Left kidney (tissue), 2 donors: Measurements from ENCODE around the gene SHISA7. TPM values are rescaled to one million over a fixed set of nuclear protein-coding genes. Genes with fewer than 3 reads are reported as not detected.

ENCODE experiments used
- DNase-seq: peaks from one replicate; pipeline ENCODE4 v3.0.0-alpha.2; 2013
- polyA plus RNA-seq: library from polyadenylated mRNA; unstranded; fragments of 120-200 nt; gene quantifications from one replicate; pipeline ENCODE4 v1.2.1, GENCODE V29; 2013; ENCODE audit not compliant: insufficient read length

SHISA7 gene
- polyA plus RNA-seq, 1 donor, result 0.20 TPM

- DNase-seq, result no peak
Observed at GRCh38 chr19:55482156-55482961, 39.3 kb upstream of the SHISA7 start.

DNA sequence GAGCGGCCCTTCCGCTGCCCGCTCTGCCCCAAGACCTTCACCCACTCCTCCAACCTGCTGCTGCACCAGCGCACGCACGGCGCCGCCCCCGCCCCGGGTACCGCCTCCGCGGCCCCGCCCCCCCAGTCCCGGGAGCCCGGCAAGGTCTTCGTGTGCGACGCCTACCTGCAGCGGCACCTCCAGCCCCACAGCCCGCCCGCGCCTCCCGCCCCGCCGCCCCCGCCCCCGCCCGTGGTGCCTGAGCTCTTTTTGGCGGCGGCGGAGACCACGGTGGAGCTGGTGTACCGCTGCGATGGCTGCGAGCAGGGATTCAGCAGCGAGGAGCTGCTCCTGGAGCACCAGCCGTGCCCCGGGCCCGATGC is 38.7 kb upstream of the SHISA7 start:
- no peak for DNase-seq

DNA sequence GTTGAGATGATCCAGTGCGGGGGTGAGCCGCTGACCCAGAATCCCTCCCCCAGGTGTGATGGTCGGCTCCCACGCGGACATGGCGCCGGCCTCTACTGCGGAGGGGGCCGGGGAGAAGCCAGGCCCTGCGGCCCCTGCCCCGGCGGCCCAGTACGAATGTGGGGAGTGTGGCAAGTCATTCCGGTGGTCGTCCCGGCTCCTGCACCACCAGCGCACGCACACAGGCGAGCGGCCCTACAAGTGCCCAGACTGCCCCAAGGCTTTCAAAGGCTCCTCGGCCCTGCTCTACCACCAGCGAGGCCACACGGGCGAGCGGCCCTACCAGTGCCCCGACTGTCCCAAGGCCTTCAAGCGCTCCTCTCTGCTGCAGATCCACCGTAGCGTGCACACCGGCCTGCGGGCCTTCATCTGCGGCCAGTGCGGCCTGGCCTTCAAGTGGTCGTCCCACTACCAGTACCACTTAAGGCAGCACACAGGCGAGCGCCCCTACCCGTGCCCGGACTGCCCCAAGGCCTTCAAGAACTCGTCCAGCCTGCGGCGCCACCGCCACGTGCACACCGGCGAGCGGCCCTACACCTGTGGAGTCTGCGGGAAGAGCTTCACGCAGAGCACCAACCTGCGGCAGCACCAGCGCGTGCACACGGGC is 38.2 kb upstream of the SHISA7 start:
- DNase-seq, result no peak

- DNase-seq, result no peak
Observed at GRCh38 chr19:55479451-55480230, 36.5 kb upstream of the SHISA7 start.

- DNase-seq, result no peak
Observed at GRCh38 chr19:55479045-55479444, 35.9 kb upstream of the SHISA7 start.

GRCh38 chr19:55478364-55478763 is 35.3 kb upstream of the SHISA7 start:
- DNase-seq, result no peak

DNA sequence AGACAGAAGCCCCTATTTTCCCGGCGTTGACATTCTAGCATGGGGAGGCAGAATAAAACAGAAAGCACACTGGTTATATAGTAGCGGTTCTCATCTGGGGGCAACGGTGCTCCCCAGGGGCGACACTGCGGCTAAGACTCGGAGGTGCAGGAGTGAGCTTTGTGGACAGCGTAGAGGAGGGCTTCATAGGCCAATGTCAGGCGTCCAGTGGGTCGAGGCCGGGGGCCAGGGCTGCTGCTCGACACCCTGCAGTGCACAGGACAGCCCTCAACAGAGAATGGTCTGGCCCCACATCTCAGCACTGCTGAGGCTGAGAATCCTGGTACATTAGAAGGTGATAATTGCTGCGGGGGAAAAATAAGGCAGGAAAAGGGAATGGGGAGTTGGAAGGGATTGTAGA is 34.8 kb upstream of the SHISA7 start:
- DNase-seq, result no peak

DNA sequence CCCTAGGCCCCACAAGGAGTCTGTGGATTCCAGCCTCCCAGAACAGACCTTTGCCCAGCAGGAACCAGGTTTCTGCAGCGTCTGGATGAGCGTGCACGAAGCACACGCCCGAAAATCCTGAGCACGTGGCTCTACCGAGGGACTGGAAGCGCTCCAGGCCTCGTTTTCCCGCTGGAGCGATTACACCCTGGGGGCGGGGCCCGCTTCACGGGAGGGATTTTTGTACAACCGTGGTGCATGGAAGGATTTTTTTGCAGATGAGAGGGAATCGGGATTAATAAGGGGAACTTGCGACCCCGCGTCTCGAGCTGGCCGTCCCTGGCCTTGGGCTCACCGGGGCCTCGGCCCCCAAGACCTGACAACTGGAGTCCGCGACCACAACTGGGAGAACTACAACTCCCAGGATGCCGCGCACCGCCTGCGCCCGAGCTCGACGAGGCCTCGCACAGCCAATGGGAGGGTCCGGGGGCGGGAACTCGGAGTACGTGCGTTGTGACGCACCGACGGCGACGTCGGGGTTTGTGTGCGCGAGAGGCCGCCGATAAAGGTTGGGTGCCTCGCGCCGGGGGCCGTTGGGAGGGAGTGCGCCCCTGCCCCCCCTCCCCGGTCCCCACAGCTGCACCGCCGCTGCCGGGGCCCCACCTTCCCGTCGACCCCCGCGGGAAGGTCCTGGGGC is 33.1 kb upstream of the SHISA7 start, which contains the start of gene ZNF628:
Gene ZNF628, plus strand, starts transcription at position 518 of the 676 bp plus-strand sequence. CDS start 3,294 bp downstream, outside the sequence.
- peak; percentile 98 for DNase-seq

GRCh38 chr19:55474269-55475265 is 31.5 kb upstream of the SHISA7 start:
- DNase-seq, result no peak

GRCh38 chr19:55473225-55474012 is 30.3 kb upstream of the SHISA7 start:
- no peak for DNase-seq

- no peak for DNase-seq
Observed at GRCh38 chr19:55472463-55472862, 29.4 kb upstream of the SHISA7 start.

- no peak for DNase-seq
Observed at GRCh38 chr19:55471266-55471665, 28.2 kb upstream of the SHISA7 start.

DNA sequence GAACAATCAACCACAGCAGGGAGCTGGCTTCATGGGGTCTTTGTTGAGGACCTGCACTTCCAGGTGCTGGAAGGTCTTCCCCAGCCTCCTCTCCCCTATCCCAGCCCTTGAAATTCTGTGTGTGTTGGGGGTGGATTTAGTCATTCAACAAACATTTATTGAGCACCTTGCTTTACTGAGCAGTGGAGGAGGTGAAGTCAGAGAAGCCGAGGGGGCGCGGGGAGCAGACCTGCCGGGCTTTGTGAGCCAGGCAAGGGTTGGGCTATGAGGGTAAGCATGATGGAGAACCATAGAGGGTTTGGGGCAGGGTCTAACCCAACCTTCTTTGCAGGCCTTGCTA is 24.9 kb upstream of the SHISA7 start:
- DNase-seq, result no peak

DNA sequence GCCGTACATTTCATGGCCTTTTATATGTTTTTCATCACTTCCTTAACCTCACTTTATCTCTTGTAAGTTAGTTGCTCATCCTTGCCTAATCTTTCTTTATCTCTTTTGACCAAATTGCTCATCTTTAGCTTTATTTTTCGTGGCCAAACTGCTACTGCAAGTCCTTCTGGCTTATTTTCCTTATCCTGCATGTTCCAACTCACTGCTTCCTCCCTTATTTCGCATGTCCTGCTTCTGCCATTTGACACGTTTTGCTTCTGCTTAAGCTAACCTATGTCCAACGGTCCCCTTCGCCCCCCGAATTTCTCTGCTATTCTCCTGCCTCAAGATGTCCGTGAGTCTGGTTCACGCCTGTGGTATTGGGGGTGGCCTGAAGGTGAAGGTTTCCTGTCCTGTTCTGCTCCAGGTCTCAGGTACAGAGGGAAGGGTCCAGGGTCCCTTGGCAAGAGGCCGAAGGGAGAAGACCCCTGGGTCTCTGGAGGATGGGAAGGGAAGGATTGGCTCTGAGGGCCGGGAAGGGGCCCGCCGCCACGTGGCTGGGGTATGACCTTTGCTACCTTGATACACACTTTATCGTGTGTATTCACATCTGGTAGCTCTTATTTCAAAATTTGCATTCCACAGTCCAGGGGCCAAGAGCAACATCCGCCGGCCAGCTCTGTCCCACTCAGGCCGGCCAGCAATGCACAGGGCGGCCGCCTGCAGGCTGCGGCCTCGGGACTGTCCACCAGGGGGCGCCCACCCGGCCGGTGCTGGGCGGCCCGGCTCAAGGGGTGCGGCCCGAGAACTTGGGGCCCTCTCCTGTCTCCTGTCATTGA is 24.3 kb upstream of the SHISA7 start:
- DNase-seq, result no peak

GRCh38 chr19:55466241-55466614 is 23.1 kb upstream of the SHISA7 start:
- no peak for DNase-seq

DNA sequence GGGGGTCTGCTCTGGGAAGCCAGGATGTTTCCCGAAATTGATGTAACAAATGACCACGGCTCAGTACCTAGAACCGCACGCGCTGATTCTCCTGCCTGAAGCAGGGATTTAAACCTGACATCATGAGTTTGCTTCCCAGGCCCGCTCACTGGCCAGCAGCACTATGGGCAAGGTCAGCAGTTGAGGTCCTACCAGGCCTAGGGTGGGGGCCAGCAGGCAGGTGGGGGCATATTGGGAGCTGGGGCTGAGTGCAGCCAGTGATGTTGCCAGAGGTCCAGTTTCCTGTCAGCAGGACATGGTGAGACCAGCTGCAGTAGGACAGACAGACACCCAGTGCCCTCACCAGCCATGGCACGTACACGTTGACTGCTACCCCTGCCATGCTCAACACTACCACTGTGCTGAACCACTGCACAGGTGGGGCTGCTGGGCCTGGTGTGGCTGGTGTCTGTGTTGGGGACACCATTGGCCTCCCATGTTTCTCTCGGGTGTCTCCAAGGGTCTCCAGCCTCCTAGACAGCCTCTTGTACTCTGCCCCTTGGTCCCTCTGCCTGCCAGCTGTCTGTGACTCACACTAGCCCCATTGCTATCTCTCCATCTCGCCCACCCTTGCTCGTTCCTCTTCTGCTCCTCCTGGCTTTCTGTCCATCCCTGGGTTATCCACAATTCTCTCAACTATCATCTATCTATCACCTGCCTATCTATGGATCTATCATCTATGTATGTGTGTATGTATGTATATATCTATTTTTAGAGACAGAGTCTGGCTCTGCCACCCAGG is 22.6 kb upstream of the SHISA7 start:
- no peak for DNase-seq

GRCh38 chr19:55464662-55465054 is 21.6 kb upstream of the SHISA7 start, which contains the start of gene C19orf85:
Gene C19orf85 (minus strand): TSS chr19:55464751. CDS start chr19:55464554, 197 bp downstream.
- DNase-seq, result no peak

GRCh38 chr19:55464039-55464661 is 21.1 kb upstream of the SHISA7 start:
- DNase-seq, result no peak
